SK-N-SH (cell line): ENCODE results near the gene FKBP6. TPM values are rescaled to one million over a fixed set of nuclear protein-coding genes. Genes with fewer than 3 reads are reported as not detected.

ENCODE experiments used
- CTCF ChIA-PET: fragments of 300-600, 350-600 bp; formaldehyde crosslinking; extraction: SDS; loops from one replicate; lab custom pipeline; 2021; lab: Yijun Ruan, JAX
- POLR2A ChIA-PET: fragments of 350-600 bp; sonication (Branson Sonifier 250); formaldehyde crosslinking; extraction: SDS; loops from one replicate; lab custom pipeline; 2020; ENCODE audit warnings: antibody characterized with exemption, inconsistent platforms; lab: Yijun Ruan, JAX
- DNase-seq: peaks from one replicate; pipeline ENCODE4 v3.0.0; 2012
- H2AFZ ChIP-seq: fragments of 200-600 bp; sonication (generic); 2 replicates; pipeline ENCODE4 v1.8.1; 2016; ENCODE audit warnings: antibody characterized with exemption, mild to moderate bottlenecking, low read depth
- H3F3A ChIP-seq: fragments of 200-600 bp; sonication (generic); replicated peaks from 2 replicates; pipeline ENCODE3; 2016; ENCODE audit warnings: antibody characterized with exemption, mild to moderate bottlenecking; ENCODE audit not compliant: insufficient read depth
- H3K27ac ChIP-seq, 2 experiments: fragments of 200-500 bp in 1 of 2; fragments of 200-600 bp in 1 of 2; sonication (Bioruptor generic) in 1 of 2; sonication (generic), shearing (Covaris generic) in 1 of 2; 2 replicates each; pipeline versions ENCODE4 v1.5.1 to v1.6.1; 2014 to 2016; ENCODE audit warnings: low read depth in 2 of 2, inconsistent platforms in 1 of 2, low read length in 1 of 2, mild to moderate bottlenecking in 1 of 2, mixed read lengths in 1 of 2
- H3K27me3 ChIP-seq: fragments of 200-600 bp; sonication (generic), shearing (Covaris generic); 2 replicates; pipeline ENCODE4 v1.6.1; 2016; ENCODE audit warnings: mixed run types; ENCODE audit not compliant: insufficient read depth
- H3K36me3 ChIP-seq, 2 experiments: fragments of 200-500 bp in 1 of 2; fragments of 200-600 bp in 1 of 2; sonication (Bioruptor generic) in 1 of 2; sonication (generic) in 1 of 2; replicated peaks in 1 of 2; 2 replicates each; pipeline versions ENCODE3 to v1.5.1; 2014 to 2016; ENCODE audit warnings: low read length in 1 of 2, mild to moderate bottlenecking in 1 of 2; ENCODE audit not compliant: insufficient read depth in 2 of 2, control insufficient read depth in 1 of 2
- H3K4me1 ChIP-seq, 2 experiments: fragments of 200-500 bp in 1 of 2; fragments of 200-600 bp in 1 of 2; sonication (Bioruptor generic) in 1 of 2; sonication (generic), shearing (Covaris generic) in 1 of 2; 2 replicates each; pipeline versions ENCODE4 v1.5.1 to v1.6.1; 2014 to 2016; ENCODE audit warnings: low read depth in 1 of 2, low read length in 1 of 2, mixed run types in 1 of 2; ENCODE audit not compliant: insufficient read depth in 2 of 2, control insufficient read depth in 1 of 2
- H3K4me2 ChIP-seq: fragments of 200-600 bp; sonication (generic), shearing (Covaris generic); 2 replicates; pipeline ENCODE4 v1.6.1; 2017; ENCODE audit warnings: mixed run types
- H3K4me3 ChIP-seq, 2 experiments: fragments of 200-500 bp in 1 of 2; fragments of 200-600 bp in 1 of 2; sonication (Bioruptor generic) in 1 of 2; sonication (generic), shearing (Covaris generic) in 1 of 2; 2 replicates each; pipeline versions ENCODE4 v1.5.1 to v1.8.1; 2014 to 2016; ENCODE audit warnings: low read depth in 2 of 2, inconsistent platforms in 1 of 2, low read length in 1 of 2, mild to moderate bottlenecking in 1 of 2, mixed read lengths in 1 of 2, moderate library complexity in 1 of 2
- H3K79me2 ChIP-seq: fragments of 200-600 bp; sonication (generic); 2 replicates; pipeline ENCODE4 v1.8.1; 2017; ENCODE audit warnings: mild to moderate bottlenecking; ENCODE audit not compliant: insufficient read depth
- H3K9ac ChIP-seq: fragments of 200-600 bp; sonication (generic); 2 replicates; pipeline ENCODE4 v1.6.1; 2017; ENCODE audit warnings: mixed run types
- H3K9me2 ChIP-seq: fragments of 200-600 bp; sonication (generic); 2 replicates; pipeline ENCODE4 v1.6.1; 2017; ENCODE audit warnings: mixed run types
- H3K9me3 ChIP-seq: fragments of 200-600 bp; sonication (generic); 2 replicates; pipeline ENCODE4 v1.6.1; 2017; ENCODE audit warnings: mixed run types, mild to moderate bottlenecking, moderate library complexity
- H4K20me1 ChIP-seq: fragments of 200-600 bp; sonication (generic); 2 replicates; pipeline ENCODE4 v1.6.1; 2017; ENCODE audit warnings: mild to moderate bottlenecking, mixed run types; ENCODE audit not compliant: insufficient read depth
- CHD2 ChIP-seq: fragments of 150-350 bp; IDR thresholded peaks from 2 replicates; pipeline ENCODE4 v1.6.1; 2018; ENCODE audit warnings: low read length; ENCODE audit not compliant: partially characterized antibody
- FOXM1 ChIP-seq: IDR thresholded peaks from 2 replicates; pipeline ENCODE4 v1.4.0; 2012; ENCODE audit warnings: low read depth, mild to moderate bottlenecking
- GABPA ChIP-seq: IDR thresholded peaks from 2 replicates; pipeline ENCODE4 v1.4.0; 2012; ENCODE audit warnings: low read depth, mild to moderate bottlenecking
- GATA2 ChIP-seq: sonication (generic); formaldehyde crosslinking; IDR thresholded peaks from 2 replicates; pipeline ENCODE4 v1.5.0; 2020; ENCODE audit warnings: mild to moderate bottlenecking, missing genetic modification reagents
- JUND ChIP-seq: IDR thresholded peaks from 2 replicates; pipeline ENCODE4 v1.4.0; 2012
- POLR2AphosphoS5 ChIP-seq: IDR thresholded peaks from 2 replicates; pipeline ENCODE4 v1.6.1; 2012; ENCODE audit warnings: low read depth, low read length
- RFX5 ChIP-seq: IDR thresholded peaks from 2 replicates; pipeline ENCODE4 v1.6.1; 2012; ENCODE audit warnings: mild to moderate bottlenecking, improper control_type of control experiment, low read length
- TCF12 ChIP-seq: IDR thresholded peaks from 2 replicates; pipeline ENCODE4 v1.4.0; 2012
- TEAD4 ChIP-seq: IDR thresholded peaks from 2 replicates; pipeline ENCODE4 v1.4.0; 2012; ENCODE audit warnings: mild to moderate bottlenecking, borderline replicate concordance; ENCODE audit not compliant: insufficient read depth
- USF2 ChIP-seq: fragments of 150-350 bp; IDR thresholded peaks from 2 replicates; pipeline ENCODE4 v1.6.1; 2017; ENCODE audit warnings: antibody characterized with exemption, low read length, low read depth, borderline replicate concordance
- YY1 ChIP-seq: IDR thresholded peaks from 2 replicates; pipeline ENCODE4 v1.4.0; 2012; ENCODE audit warnings: low read depth, mild to moderate bottlenecking
- WGBS: methylation state at CpG from one replicate; pipeline ENCODE4 v1.1.6; 2017; ENCODE audit warnings: low lambda C conversion rate; 5-methylcytosine and 5-hydroxymethylcytosine counted together
- polyA plus RNA-seq, 3 experiments: library from polyadenylated mRNA; depleted of rRNA; stranded (reverse); fragments of >200 nt; gene quantifications; 2 replicates each; pipeline ENCODE4 v1.2.3, GENCODE V29; 2012

Gene FKBP6
- polyA plus RNA-seq, 1 of the 3 experiments (the other 2 are of a cell fraction): not detected

GRCh38 chr7:73391396-73391795 lies 63.4 kb downstream of the FKBP6 start:
- Histone ChIP-seq H3K9me2 (no peaks in the 10 kb centered on the region), H3K9me3 (peaks cover 16% of the 10 kb centered on the region), H3K79me2 (no peaks in the 10 kb centered on the region), H3F3A (no peaks in the 10 kb centered on the region), H4K20me1 (no peaks in the 10 kb centered on the region), H3K4me2 (no peak overlapping the region), H3K27ac (no peak overlapping the region), H3K27me3 (0 out of 2 replicates have a peak, but pooled peaks cover 11% of the 10 kb centered on the region), H3K4me3 (no peak overlapping the region), H3K9ac (no peak overlapping the region), H2AFZ (no peak overlapping the region), H3K4me1 (no peaks in the 10 kb centered on the region), H3K36me3 (no peaks in the 10 kb centered on the region)
- DNase-seq: no peak
- CTCF ChIA-PET: interaction anchor here (1.8 kb wide), 1 partner anchor 60 kb away, joined by 6 read pairs; no protein-coding TSS in a partner anchor
- TF ChIP-seq FOXM1 (no peak), TEAD4 (no peak), RFX5 (no peak), JUND (no peak), TCF12 (no peak), USF2 (no peak), GATA2 (CRISPR knock-in tag) (no peak), POLR2AphosphoS5 (no peak), GABPA (no peak)
- WGBS: 25% methylated on average over 2 of the region's 2 CpGs
- POLR2A ChIA-PET: no interaction called here

GRCh38 chr7:73394422-73394821 lies 66.5 kb downstream of the FKBP6 start:
- H3K36me3 ChIP-seq: no peaks in the 10 kb centered on the region
- no peak for DNase-seq
- no peaks in the 10 kb centered on the region for H3K4me1 ChIP-seq
- H3K27ac ChIP-seq: no peak overlapping the region
- H4K20me1 ChIP-seq: no peaks in the 10 kb centered on the region
- no peaks in the 10 kb centered on the region for H3K9me3 ChIP-seq
- H3F3A ChIP-seq: no peaks in the 10 kb centered on the region
- POLR2A ChIA-PET: no interaction called here
- CTCF ChIA-PET: no interaction called here
- H3K9ac ChIP-seq: no peak overlapping the region
- H3K9me2 ChIP-seq: no peaks in the 10 kb centered on the region
- no peak overlapping the region for H3K4me3 ChIP-seq
- 31% methylated on average over 3 of the region's 3 CpGs for WGBS
- H3K4me2 ChIP-seq: no peak overlapping the region
- no peak for TF ChIP-seq YY1
- TF ChIP-seq CHD2: no peak
- no peak overlapping the region for H2AFZ ChIP-seq
- H3K27me3 ChIP-seq: 0 out of 2 replicates have a peak, but pooled peaks cover 11% of the 10 kb centered on the region
- H3K79me2 ChIP-seq: no peaks in the 10 kb centered on the region
